ENCODE results near the gene TLE5.
"Not testable (repeated sequence)": the region's sequence is repeated elsewhere in the genome, so short reads cannot be mapped to it uniquely, and the experiment has no call there.

Gene TLE5

DNA sequence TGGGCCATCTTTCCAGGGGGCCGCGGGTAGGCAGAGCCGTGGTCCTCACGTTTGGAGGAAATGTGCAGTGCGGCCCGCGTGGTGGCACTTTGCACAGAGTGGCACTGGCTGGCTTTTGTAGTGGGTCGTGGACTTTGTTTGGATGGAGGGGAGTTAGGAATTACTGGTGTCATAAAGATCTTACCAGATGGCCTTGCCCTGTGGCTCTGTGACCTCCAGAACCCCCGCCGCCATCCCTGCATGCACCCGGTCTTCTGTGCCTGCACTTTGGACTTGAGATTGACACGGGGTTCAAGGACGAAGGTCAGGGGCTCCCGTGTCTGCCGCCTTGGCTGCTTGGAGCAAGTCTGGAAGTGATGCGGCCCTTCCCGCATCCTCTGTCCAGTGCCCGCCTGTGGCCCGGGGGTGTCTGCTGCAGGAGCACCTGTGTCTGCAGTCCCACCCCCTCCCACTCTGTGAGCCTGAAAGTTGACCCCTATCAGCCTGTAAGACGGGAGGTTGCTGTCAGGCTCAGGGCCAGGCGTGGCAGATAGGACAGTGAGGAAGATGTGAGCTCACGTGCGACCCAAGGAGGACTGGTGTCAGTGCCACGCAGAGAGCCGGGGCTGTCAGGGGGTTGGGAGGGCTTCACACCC, 34.1 kb upstream of the TLE5 start:
- no peak for DNase-seq

DNA sequence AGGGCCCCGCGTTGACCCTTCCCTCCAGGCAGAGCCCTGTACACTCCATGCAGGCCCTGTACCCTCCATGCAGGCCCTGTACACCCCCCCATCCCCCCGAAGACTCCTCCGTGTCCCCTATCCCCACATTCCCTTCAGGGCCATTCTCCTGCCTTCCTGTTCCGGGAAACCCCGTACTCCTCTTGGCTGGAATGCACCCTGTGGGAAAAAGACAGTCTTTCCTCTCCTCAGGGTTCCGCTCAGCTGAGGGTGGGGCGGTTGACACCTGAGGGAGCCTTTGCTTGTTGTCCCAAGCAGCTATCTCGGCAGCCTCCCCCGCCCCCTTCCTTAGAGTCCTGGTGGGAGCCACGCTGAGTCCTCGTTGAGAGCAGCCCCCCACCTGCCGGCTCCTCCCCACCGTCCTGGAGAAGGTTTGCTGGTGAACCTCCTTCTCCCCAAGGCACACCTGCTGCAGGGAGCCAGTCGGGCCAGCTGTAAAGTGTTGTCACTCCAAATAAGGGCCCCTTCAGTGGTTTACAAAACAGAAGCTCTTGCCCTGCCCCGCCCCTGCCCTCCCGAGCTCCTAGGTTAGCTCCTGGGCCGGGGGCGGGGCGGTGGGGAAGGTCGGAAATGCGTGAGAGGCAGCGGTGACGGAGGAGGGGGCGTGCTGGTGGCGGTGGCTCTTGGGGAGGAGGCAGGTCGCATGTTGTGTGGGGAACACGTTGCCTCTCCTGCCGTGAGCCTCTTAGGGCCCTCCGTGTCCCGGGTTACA, 33.3 kb upstream of the TLE5 start:
- peak; percentile 40 for DNase-seq

DNA sequence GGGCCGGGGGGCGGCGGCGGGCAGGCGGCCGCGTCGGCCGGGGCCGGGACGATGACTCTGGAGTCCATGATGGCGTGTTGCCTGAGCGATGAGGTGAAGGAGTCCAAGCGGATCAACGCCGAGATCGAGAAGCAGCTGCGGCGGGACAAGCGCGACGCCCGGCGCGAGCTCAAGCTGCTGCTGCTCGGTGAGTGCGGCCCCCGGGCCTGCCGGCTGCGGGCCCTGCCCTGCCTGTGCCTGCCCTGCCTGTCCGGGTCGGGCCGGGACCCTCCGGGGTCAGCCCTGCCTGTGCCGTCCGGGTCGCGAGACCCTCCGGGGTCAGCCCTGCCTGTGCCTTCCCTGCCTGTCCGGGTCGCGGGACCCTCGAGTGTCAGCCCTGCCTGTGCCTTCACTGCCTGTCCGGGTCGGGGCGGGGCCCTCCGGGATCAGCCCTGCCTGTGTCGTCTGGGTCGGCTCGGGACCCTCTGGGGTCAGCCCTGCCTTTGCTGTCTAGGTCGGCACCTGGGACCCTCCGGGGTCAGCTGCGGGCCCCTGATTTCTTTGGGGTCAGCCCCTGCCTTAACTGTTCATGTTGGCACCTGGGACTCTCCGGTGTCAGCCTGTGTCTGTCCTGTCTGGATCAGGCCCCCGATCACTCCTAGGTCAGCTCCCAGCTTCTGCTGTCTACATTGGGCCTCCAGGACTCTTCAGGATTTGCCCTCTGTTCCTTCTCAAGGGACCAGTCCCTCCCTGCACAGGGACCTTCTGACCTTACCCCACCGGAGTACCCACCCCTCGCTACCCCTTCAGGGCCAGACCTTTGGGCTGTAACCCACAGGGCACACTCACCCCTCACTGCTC, 32.5 kb upstream of the TLE5 start:
- peak; percentile 23 for DNase-seq

DNA sequence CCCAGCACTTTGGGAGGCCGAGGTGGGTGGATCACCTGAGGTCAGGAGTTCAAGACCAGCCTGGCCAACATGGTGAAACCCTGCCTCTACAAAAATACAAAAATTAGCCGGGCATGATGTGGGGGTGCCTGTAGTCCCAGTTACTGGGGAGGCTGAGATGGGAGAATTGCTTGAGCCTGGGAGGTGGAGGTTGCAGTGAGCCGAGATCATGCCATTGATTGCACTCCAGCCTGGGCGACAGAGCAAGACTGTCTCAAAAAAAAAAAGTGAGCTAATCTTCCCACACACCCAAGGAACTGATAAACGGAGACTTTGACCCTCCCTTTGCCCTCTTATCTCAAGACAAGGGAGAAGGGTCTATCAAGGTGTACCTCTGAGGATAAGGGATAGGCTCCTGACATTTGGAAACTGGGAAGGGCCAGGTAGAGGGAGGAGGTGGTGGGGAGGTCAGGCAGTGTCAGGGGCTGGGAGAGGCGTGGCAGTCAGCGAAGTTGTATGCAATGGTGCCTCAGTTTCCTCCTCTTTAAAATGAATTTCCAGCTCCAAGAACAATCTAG, 27.1 kb upstream of the TLE5 start:
- DNase-seq, result not testable (repeated sequence)

DNA sequence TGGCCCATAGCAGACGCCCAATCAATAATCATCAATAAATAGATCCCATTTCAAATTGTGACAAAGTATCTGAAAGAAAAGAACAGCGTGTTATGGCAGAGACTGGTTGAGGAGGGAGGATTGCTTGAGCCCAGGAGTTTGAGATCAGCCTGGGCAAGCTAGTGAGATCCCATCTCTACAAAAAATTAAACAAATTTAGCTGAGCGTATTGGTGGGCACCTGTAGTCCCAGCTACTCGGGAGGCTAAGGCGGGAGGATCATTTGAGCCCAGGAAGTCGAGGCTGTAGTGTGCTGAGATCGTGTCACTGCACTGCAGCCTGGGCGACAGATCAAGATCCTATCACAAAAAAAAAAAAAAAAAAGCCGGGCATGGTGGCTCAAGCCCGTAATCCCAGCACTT, 25.5 kb upstream of the TLE5 start:
- DNase-seq, result no peak

DNA sequence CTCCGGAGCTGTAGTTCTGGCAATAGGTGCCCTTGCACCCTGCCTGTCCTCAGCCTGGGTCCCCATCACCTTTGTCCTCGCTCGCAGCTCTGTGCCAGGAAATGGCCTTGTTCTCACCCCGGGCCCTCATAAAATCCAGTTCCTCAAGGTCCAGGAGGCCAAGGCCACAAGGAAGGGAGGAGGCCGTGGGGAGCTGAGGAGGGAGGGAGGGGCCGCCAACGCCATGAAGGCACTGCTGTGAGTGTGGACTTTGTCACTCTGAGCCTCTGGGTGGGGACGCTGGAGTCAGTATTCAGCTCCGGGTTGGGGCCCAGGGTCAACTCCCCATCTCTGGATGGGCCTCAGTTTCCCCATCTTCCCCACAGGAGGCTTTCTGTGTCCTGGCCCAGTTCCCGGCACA, 22.6 kb upstream of the TLE5 start:
- no peak for DNase-seq

DNA sequence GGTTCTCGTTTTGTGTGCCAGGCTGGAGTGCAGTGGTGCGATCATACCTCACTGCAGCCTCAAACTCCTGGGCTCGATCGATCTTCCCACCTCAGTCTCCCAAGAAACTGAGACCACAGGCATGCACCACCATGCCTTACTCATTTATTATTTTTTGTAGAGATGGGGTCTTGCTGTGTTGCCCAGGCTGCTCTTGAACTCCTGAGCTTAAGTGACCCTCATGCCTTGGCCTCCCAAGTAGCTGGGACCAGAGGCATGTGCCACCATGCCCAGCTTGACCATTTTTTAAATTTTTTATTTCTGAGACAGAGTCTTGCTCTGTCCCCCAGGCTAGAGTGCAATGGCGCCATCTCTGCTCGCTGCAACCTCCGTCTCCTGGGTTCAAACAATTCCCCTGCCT, 21.7 kb upstream of the TLE5 start:
- DNase-seq, result no peak

DNA sequence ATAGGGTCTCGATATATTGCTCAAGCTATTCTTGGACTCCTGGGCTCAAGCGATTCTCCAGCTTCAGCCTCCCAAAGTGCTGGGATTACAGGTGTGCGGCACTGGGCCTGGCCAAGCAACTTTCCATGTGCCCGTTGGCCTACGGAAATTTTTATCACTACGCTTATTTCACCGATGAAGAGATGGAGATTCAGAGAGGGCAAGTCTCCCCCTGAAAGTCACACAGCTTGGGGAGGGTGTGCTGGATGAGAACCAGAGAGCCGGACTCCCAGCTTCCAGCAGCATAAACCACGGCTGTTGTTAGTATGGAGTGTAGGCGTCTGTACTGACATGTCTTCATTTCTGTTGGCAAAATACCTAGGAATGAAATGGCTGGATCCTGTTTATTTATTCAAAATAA, 20.0 kb upstream of the TLE5 start:
- DNase-seq, result no peak

DNA sequence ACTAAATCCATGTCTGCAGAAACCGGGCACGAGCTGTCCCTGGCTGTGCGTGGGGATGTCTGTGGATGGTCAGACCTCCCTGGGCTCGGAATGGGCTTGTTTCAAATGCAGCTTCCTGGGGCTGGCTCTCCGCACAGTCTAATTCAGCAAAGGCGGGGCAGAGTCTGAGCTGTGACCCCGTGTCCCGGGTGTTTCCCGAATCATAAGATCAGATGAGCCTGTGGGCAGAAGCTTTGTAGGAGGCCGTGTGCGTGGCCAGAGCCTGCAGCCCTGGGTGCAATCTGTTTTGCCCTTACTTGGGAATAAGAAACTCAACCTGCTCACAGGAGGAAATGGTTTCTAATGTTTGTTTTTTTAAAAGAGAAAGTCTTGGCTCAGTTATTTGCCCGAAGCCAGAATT, 18.0 kb upstream of the TLE5 start:
- no peak for DNase-seq

DNA sequence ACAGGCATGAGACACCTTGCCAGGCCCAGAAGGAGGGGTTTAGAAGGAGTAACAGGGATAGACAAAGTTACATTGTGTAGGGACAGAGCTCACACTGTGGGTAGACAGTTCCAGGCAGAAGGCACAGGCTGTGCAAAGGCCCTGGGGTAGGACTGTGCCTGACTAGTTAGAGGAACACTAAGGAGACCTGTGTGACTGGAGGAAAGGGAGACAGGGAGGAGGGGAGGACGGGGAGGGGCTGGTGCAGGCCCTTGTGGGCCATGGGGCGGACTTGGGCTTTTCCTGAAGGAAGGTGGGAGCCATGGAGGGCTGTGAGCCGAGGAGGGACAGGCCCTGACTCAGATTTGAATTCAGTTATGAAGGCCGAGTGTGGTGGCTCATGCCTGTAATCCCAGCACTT, 17.3 kb upstream of the TLE5 start:
- DNase-seq, result no peak

DNA sequence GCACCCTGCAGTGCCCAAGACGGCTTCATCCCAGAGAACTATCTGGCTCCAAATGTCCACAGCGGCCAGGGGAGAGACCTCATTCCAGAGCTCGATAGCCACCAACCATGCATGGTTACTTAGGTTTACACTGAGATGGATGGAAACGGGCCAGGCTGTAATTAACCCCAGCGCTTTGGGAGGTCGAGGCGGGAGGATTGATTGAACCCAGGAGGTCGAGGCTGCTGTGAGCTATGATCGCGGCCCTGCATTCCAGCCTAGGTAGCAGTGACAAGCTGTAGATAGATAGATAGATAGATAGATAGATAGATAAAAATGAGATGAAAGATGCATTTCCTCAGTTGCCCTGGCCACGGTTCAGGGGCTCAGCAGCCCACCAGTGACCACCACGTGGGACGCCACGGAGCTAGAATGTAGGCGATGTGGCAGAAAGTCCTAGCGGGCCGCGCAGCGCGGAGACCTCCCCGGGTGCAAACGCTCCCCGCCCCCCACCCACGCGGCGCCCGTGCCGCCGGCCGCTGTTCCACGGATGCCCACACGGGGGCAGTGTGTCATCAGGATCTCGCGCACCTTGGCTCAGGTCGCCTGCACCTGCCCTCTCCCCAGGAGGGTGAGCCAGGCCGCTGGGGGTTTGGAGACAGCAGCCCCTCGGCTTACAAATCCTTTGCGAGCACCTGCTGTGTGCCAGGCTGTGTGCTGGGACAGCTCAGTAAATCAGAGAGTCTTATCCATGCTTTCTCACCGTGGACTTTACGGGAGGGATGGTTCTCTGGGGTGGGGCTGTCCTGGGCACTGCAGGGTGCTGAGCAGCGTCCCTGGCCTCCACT, 13.5 kb upstream of the TLE5 start:
- peak; percentile 75 for DNase-seq

DNA sequence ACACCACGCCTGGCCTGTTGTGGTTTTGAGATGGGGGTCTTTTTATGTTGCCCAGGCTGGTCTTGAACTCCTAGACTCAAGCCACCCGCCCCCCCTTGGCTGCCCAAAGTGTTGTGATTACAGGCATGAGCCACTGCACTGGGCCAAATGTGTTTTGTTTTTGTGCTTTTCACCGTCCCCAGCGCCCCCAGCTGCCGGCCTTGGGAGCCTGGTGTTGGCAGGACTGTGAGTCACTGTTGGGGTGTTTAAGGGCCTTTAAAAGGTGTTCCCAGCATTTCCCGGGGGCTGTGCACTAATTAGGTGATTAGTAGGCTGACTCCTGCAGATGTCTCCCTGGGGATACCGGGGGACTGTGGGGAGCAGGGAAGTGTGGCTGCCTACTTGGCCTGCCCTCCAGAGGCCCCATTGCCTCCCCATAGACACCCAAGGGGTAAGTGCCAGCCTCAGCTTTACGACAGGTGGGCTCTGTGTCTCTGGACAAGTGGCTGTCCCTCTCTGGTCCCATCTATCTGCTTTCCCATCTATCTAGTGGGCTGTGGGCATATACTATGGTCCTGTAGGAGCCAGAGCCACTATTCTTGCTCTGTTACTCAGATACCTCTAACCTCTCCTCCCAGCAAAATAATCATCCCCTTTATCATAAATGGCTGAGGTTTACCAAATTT, 11.8 kb upstream of the TLE5 start:
- no peak for DNase-seq

DNA sequence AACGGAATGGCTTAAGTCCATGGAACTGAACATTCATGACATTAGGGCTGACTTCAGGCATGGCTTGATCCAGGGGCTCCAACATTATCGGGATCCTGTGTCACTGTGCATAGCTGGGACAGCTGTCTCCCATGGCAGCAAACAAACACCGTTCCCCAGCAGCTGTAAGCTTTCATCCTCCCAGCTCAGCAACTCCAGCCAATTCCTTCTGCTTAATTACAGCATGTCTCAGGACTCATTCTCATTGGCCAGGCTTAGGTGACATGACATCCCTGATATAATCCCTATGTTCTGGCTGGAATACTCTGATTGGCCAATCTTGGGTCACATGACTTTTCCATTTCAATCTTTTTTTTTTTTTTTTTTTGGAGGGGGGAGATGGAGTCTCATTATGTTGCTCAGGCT, 10.9 kb upstream of the TLE5 start:
- DNase-seq, result no peak

DNA sequence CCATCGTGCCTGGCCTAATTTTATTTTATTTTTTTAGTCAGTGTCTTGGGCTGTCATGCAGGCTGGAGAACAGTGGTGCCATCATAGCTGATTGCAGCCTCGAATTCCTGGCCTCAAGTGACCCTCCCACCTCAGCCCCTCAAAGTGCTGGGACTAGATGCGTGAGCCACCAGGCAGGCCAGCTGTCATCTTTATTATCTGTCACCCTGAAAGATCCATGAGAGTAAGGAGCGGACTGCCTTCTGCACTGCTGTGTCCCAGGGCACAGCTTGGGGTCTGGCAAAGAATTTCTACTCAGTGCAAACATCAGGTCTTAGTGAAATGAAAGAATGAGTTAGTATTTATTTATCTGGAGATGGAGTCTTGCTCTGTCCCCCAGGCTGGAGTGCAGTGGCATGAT, 9.5 kb upstream of the TLE5 start:
- no peak for DNase-seq

DNA sequence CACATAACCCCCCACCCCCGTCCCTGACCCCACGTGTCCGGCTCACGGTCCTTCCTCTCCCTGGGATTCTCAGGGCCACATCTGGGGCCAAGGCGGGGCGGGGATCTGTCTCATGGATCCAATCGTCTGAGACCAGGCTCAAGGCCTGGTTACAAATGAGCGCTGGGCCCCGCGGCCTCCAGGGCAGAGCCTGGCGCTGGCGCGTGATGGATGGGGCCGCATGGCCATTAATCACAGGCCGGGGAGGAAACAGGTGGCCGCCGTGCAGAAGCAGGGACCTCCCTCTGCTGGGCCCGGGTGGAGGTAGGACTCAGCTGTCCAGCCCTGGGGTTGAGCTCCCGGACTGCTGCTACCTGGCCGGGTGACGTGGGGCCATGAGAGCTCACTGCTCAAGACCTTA, 5.8 kb upstream of the TLE5 start:
- no peak for DNase-seq

DNA sequence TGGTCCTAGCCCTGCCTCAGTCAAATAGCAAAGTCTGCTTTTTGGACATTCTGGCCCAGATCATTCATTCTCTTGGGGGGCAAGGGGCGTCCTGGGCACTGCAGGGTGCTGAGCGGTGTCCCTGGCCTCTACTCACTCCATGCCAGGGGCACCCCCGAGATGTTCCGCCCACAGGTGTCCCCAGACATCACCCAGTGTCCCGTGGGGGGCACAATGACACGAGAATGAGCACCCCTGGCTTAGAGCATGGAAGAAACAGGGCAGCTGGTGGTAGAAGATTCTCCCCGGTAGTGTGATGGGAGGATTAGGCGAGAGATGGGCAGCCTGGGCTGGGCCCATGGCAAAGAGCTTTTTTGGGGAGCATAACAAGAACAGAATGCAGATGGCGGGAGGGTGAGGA, 5.3 kb upstream of the TLE5 start:
- DNase-seq, result no peak

DNA sequence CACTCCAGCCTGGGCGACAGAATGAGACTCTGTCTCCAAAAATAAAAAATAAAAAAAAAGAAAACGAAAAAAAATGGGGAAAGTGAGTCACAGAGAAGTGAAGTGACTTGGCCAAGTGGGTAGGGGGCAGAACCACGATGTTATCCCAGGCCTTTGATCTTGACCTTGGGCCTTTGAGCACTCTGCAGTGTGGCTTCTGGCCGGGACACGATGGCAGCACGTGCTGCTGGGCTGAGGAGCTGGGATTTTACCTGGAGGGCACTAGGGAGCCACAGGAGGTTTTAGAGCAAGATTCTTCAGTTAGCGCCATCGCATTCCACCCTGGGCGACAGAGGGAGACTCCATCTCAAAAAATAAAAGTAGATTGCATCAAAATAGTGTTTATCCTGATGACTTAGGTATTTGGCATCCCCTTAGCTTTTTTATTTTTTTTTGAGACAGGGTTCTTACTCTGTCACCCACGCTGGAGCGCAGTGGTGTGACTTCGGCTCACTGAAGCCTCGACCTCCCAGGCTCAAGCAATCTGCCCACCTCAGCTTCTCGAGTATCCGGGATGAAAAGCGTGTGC, 4.3 kb upstream of the TLE5 start:
- DNase-seq, result no peak

DNA sequence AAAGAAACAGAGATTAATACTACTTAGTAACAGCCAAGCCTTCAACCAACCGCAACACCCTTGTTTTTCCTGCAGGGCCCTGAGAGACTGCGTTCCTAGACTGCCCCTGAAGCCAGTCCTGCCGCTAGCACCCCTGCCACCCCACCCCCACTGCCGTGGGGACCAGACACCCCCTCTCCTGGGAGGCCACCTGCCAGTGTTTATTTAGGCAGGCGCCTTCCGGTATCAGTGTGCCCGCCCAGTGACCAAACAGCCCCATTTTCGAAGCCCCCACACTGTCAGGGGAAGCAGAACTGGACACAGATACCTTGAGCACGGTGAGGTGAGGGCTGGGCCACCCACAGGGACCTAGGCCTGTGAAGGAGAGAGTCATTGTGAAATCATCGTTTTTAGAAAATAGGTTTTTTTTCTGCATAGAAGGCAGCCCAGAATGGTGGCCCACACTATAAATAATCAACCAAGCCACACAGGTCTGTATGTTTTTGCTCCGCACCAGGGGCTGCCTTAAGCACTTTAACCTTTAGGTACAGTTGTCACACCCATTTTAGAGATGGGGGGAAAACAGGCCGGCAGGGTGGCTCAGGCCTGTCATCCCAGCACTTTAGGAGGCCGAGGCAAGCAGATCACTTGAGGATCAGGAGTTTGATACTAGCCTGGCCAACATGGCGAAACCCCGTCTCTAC, 3.5 kb upstream of the TLE5 start:
- DNase-seq, result no peak

DNA sequence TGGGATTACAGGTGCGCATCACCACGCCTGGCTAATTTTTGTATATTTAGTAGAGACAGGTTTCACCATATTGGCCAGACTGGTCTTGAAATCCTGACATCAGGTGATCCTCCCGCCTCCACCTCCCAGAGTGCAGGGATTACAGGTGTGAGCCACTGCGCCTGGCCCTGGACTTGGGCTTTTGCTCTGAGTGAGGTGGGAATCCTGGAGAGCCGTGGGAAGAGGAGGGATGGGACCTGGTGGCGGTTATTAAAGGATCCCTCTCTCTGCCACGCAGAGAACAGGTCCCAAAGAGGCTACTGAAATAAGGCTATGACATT, 1.7 kb upstream of the TLE5 start:
- DNase-seq, result no peak

DNA sequence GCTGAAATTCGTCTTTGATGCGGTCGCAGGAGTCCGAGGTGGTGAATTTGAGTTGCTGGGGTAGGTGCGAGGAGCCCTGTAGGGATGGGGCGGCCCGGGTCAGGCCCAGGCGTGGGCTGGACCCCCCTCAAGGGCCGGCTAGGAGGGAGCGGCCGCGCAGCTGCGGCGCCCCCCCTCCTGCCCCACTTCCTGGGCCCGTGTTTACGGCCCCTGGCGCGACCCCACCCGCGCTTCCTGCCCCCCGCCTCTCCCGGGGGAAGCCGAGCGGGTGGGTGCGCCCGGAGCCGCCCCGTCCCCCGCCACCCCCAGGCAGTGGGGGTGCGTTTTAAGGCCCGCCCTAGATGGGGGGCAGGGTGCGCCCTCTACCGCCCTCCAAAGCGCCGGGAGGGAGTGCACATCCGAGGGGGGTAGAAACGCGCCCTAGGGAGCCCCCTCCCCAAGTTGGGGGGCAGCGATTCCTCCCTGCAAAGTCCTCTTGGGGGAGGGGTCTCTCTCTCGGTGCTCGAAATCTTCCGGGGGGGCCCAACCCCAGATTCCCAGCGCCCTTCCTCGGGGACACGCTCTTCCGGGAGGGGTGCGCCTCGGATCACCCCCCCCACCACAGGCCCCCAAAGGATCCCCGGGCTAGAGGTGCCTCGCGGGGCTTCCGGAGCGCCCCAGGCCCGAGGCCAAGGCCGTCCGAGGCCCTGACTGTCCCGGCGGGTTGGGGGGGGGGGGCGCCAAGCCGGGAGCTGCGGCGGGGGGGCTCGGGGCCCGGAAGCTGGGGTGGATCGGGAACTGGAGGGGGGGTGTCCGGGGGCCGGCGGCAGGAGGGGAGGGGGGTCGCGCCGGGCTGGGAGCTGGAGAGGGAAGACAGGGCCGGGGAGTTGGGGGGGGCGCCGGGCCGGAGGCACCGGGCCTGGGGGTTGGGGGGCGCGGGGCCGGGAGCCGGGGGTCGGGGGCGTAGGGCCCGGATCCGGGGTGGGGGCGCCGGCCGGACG, 823 bp downstream of the TLE5 start:
- DNase-seq, result peak; percentile 85
